Trophoblast cell (in vitro differentiated cells and primary cell): ENCODE data around the gene FEV.

Source experiments
- DNase-seq, 2 donors: peaks; one replicate each; pipeline ENCODE4 v3.0.0-alpha.2; 2016
- H2AFZ ChIP-seq: 2 replicates; pipeline ENCODE4 v1.6.1; 2013; ENCODE audit warnings: low read length, moderate library complexity, mild to moderate bottlenecking; ENCODE audit not compliant: insufficient read depth, poor library complexity
- H2AK5ac ChIP-seq: 2 replicates; pipeline ENCODE4 v1.6.1; 2013; ENCODE audit warnings: mild to moderate bottlenecking, low read length
- H2BK120ac ChIP-seq: 2 replicates; pipeline ENCODE4 v1.6.1; 2013; ENCODE audit warnings: low read length, mild to moderate bottlenecking, moderate library complexity; ENCODE audit not compliant: insufficient read depth, poor library complexity
- H2BK12ac ChIP-seq: 2 replicates; pipeline ENCODE4 v1.6.1; 2013; ENCODE audit warnings: mild to moderate bottlenecking, low read length, moderate library complexity
- H2BK5ac ChIP-seq: 2 replicates; pipeline ENCODE4 v1.6.1; 2013; ENCODE audit warnings: low read length, low read depth, moderate library complexity, mild to moderate bottlenecking; ENCODE audit not compliant: poor library complexity
- H3K14ac ChIP-seq: 2 replicates; pipeline ENCODE4 v1.6.1; 2013; ENCODE audit warnings: mild to moderate bottlenecking, low read length
- H3K18ac ChIP-seq: 2 replicates; pipeline ENCODE4 v1.6.1; 2013; ENCODE audit warnings: mild to moderate bottlenecking, low read length
- H3K23ac ChIP-seq: 2 replicates; pipeline ENCODE4 v1.6.1; 2013; ENCODE audit warnings: low read length
- H3K27ac ChIP-seq: 2 replicates; pipeline ENCODE4 v1.5.1; 2013; ENCODE audit warnings: low read depth, mild to moderate bottlenecking, inconsistent platforms, low read length, moderate library complexity
- H3K27me3 ChIP-seq: 2 replicates; pipeline ENCODE4 v1.6.1; 2013; ENCODE audit warnings: inconsistent platforms, mild to moderate bottlenecking, low read length, moderate library complexity; ENCODE audit not compliant: insufficient read depth
- H3K36me3 ChIP-seq, 2 experiments: 1 replicate in 1 of 2; 2 replicates in 1 of 2; pipeline ENCODE4 v1.6.1; 2013; ENCODE audit warnings: low read length in 2 of 2, mild to moderate bottlenecking in 2 of 2, moderate library complexity in 1 of 2; ENCODE audit not compliant: insufficient read depth in 2 of 2, control insufficient read depth in 1 of 2
- H3K4ac ChIP-seq: 2 replicates; pipeline ENCODE4 v1.6.1; 2013; ENCODE audit warnings: low read depth, mild to moderate bottlenecking, low read length, moderate library complexity
- H3K4me1 ChIP-seq, 2 experiments: 1 replicate in 1 of 2; 2 replicates in 1 of 2; pipeline ENCODE4 v1.6.1; 2013; ENCODE audit warnings: low read length in 2 of 2, mild to moderate bottlenecking in 2 of 2, moderate library complexity in 1 of 2; ENCODE audit not compliant: insufficient read depth in 2 of 2, control insufficient read depth in 1 of 2
- H3K4me2 ChIP-seq: 2 replicates; pipeline ENCODE4 v1.6.1; 2013; ENCODE audit warnings: inconsistent platforms, mild to moderate bottlenecking, low read length, moderate library complexity
- H3K4me3 ChIP-seq: 2 replicates; pipeline ENCODE4 v1.5.1; 2013; ENCODE audit warnings: mild to moderate bottlenecking, low read depth, low read length, inconsistent platforms
- H3K79me1 ChIP-seq: one replicate; pipeline ENCODE4 v1.6.1; 2013; ENCODE audit warnings: low read length
- H3K79me2 ChIP-seq: 2 replicates; pipeline ENCODE4 v1.6.1; 2013; ENCODE audit warnings: low read length, mild to moderate bottlenecking; ENCODE audit not compliant: control insufficient read depth, insufficient read depth, poor library complexity
- H3K9ac ChIP-seq: 2 replicates; pipeline ENCODE4 v1.6.1; 2013; ENCODE audit warnings: mild to moderate bottlenecking, low read length
- H3K9me3 ChIP-seq: 2 replicates; pipeline ENCODE4 v1.6.1; 2013; ENCODE audit warnings: low read depth, mild to moderate bottlenecking, control low read depth, inconsistent platforms, low read length; ENCODE audit not compliant: insufficient read depth
- H4K12ac ChIP-seq: 2 replicates; pipeline ENCODE4 v1.6.1; 2013; ENCODE audit warnings: low read depth, mild to moderate bottlenecking, low read length, moderate library complexity
- H4K8ac ChIP-seq: 2 replicates; pipeline ENCODE4 v1.6.1; 2013; ENCODE audit warnings: low read depth, mild to moderate bottlenecking, low read length, moderate library complexity
- H4K91ac ChIP-seq: one replicate; pipeline ENCODE4 v1.6.1; 2013; ENCODE audit warnings: low read depth, mild to moderate bottlenecking, low read length, moderate library complexity
- WGBS: extraction: QIAGEN DNeasy Blood & Tissue Kit; methylation state at CpG from one replicate; pipeline ENCODE4 v1.1.7; 2013; ENCODE audit warnings: missing lambda C conversion rate; ENCODE audit not compliant: insufficient read length, insufficient coverage; ENCODE audit errors: extremely low coverage; 5-methylcytosine and 5-hydroxymethylcytosine counted together

Gene FEV

GRCh38 chr2:218981390-218981880, 3.5 kb downstream of the FEV start:
- Histone ChIP-seq H3K27me3 (peaks cover 65% of the 10 kb centered on the region), H3K23ac (no peak overlapping the region), H3K4me1 (peaks cover 2 to 4% of the 10 kb centered on the region in 2 experiments), H2AFZ (peak overlapping the region; percentile 37), H4K12ac (no peak overlapping the region), H2BK5ac (no peak overlapping the region), H3K36me3 (no peaks in the 10 kb centered on the region), H3K4me3 (no peak overlapping the region), H3K79me1 (no peaks in the 10 kb centered on the region), H2BK120ac (no peak overlapping the region), H2AK5ac (no peak overlapping the region), H3K79me2 (no peaks in the 10 kb centered on the region), H4K91ac (no peak overlapping the region), H2BK12ac (no peak overlapping the region), H3K9ac (no peak overlapping the region), H3K9me3 (no peaks in the 10 kb centered on the region), H3K18ac (no peak overlapping the region), H4K8ac (no peak overlapping the region), H3K14ac (no peak overlapping the region), H3K4ac (no peak overlapping the region), H3K27ac (no peak overlapping the region), H3K4me2 (no peak overlapping the region)
- no CpG with 5 or more reads among the region's 46 CpGs for WGBS
- DNase-seq: no peak

GRCh38 chr2:218980735-218981389, 4.1 kb downstream of the FEV start:
- no peaks in the 10 kb centered on the region for H3K79me1 ChIP-seq
- H2BK5ac ChIP-seq: no peak overlapping the region
- no peak overlapping the region for H3K4ac ChIP-seq
- H4K91ac ChIP-seq: no peak overlapping the region
- H3K27me3 ChIP-seq: peaks cover 59% of the 10 kb centered on the region
- H4K8ac ChIP-seq: no peak overlapping the region
- H3K4me2 ChIP-seq: no peak overlapping the region
- H3K18ac ChIP-seq: no peak overlapping the region
- no peak overlapping the region for H3K27ac ChIP-seq
- H3K14ac ChIP-seq: no peak overlapping the region
- no peak overlapping the region for H2AK5ac ChIP-seq
- H3K4me1 ChIP-seq: peaks cover 2 to 4% of the 10 kb centered on the region in 2 experiments
- no peak overlapping the region for H4K12ac ChIP-seq
- no peak overlapping the region for H3K9ac ChIP-seq
- no peak overlapping the region for H2BK12ac ChIP-seq
- H2BK120ac ChIP-seq: no peak overlapping the region
- H3K79me2 ChIP-seq: no peaks in the 10 kb centered on the region
- no peak overlapping the region for H3K23ac ChIP-seq
- no peak overlapping the region for H3K4me3 ChIP-seq
- H2AFZ ChIP-seq: no peak overlapping the region
- DNase-seq: no peak
- H3K9me3 ChIP-seq: no peaks in the 10 kb centered on the region
- no CpG with 5 or more reads among the region's 26 CpGs for WGBS
- no peaks in the 10 kb centered on the region for H3K36me3 ChIP-seq

GRCh38 chr2:218979846-218980734, 4.9 kb downstream of the FEV start:
- Histone ChIP-seq H3K9me3 (no peaks in the 10 kb centered on the region), H3K79me1 (no peaks in the 10 kb centered on the region), H4K91ac (no peak overlapping the region), H3K14ac (no peak overlapping the region), H3K36me3 (no peaks in the 10 kb centered on the region), H3K4me1 (peaks cover 2 to 4% of the 10 kb centered on the region in 2 experiments), H3K4ac (no peak overlapping the region), H2BK120ac (no peak overlapping the region), H2BK12ac (no peak overlapping the region), H3K79me2 (no peaks in the 10 kb centered on the region), H3K9ac (no peak overlapping the region), H3K27ac (no peak overlapping the region), H3K27me3 (peaks cover 52% of the 10 kb centered on the region), H3K4me2 (peak overlapping the region; percentile 42), H2AK5ac (no peak overlapping the region), H2BK5ac (no peak overlapping the region), H4K12ac (no peak overlapping the region), H3K18ac (no peak overlapping the region), H2AFZ (peak overlapping the region; percentile 83), H3K4me3 (no peak overlapping the region), H3K23ac (no peak overlapping the region), H4K8ac (no peak overlapping the region)
- no CpG with 5 or more reads among the region's 39 CpGs for WGBS
- DNase-seq: peak; percentile 64 to 88

- H2AFZ ChIP-seq: no peak overlapping the region
- H3K18ac ChIP-seq: no peak overlapping the region
- DNase-seq: no peak
- H2BK5ac ChIP-seq: no peak overlapping the region
- H3K4ac ChIP-seq: no peak overlapping the region
- no peak overlapping the region for H4K8ac ChIP-seq
- no peak overlapping the region for H2BK120ac ChIP-seq
- H3K4me1 ChIP-seq: peaks cover 2% of the 10 kb centered on the region in 2 experiments
- no peak overlapping the region for H3K14ac ChIP-seq
- peaks cover 2% of the 10 kb centered on the region for H3K9me3 ChIP-seq
- no peak overlapping the region for H2BK12ac ChIP-seq
- H3K27ac ChIP-seq: no peak overlapping the region
- H3K79me1 ChIP-seq: no peaks in the 10 kb centered on the region
- no peak overlapping the region for H4K12ac ChIP-seq
- no peak overlapping the region for H3K4me3 ChIP-seq
- H2AK5ac ChIP-seq: no peak overlapping the region
- H3K9ac ChIP-seq: no peak overlapping the region
- H3K27me3 ChIP-seq: peaks cover 16% of the 10 kb centered on the region
- no peak overlapping the region for H3K23ac ChIP-seq
- H3K79me2 ChIP-seq: no peaks in the 10 kb centered on the region
- H3K4me2 ChIP-seq: no peak overlapping the region
- WGBS: no CpG with 5 or more reads among the region's 4 CpGs
- H3K36me3 ChIP-seq: no peaks in the 10 kb centered on the region
- H4K91ac ChIP-seq: no peak overlapping the region
These were observed 9.8 kb downstream of the FEV start for GRCh38 chr2:218975060-218975777.
